LNCaP clone FGC (cell line): ENCODE data around the gene CENPX.
A peak's percentile ranks its signal among the peaks of the same experiment; 100 is the strongest.

ENCODE experiments used
- DNase-seq: peaks from one replicate; pipeline ENCODE4 v3.0.0-alpha.2; 2011; ENCODE audit warnings: low read depth
- H3K4me3 ChIP-seq: 2 replicates; pipeline ENCODE4 v1.5.1; 2011; ENCODE audit warnings: mild to moderate bottlenecking, low read depth, low read length, control low read depth
- TF ChIP-seq, protein P1 (sequence below): IDR thresholded peaks from 2 replicates; pipeline ENCODE4 v1.5.1; 2012; ENCODE audit warnings: mild to moderate bottlenecking; ENCODE audit not compliant: control insufficient read depth, insufficient read depth; ENCODE audit errors: extremely low read depth

The CENPX gene

DNA sequence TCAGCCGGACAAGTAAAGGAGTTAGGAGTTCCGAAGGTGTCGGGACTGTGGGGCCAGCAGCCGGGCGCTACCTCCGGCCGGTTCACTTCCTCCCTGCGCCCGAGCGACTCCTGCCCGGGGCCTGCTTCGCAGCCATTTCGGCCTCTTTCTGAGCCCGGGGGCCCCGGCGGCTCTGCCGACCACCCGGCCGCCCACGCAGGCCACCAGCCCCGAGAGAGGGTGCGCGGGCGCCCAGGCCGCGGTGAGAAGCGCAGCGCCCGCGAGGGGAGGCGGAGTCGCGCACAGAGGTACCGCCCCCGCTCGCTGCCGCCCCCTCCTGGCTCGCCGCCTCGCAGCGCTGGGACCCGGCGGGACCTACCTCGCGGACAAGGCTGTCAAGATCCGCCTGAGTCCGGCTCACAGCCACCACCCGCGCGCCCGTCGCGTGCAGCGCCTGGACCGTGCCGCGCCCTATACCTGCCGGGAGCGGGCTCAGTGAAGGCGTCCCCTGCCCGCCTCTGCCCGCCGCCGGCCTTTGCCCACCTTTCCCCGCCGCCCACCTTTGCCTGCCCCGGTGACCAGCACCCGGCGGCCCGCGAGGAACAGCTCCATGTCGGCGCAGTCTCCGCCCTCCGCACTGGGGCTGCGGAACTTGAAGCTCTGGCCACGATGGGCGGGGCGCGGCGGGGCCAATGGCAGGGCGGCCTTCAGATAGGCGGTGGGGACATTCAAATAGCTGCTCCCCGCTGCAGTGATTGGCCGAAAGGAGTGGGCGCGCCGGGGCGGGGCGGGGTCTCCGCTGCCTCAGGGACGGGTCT, 14.6 kb upstream of the CENPX start, which contains the start of gene DCXR:
Gene DCXR (minus strand): TSS at position 606 of the 797 bp plus-strand sequence. CDS start 15 bp downstream, at position 591.
- TF ChIP-seq, protein P1, sequence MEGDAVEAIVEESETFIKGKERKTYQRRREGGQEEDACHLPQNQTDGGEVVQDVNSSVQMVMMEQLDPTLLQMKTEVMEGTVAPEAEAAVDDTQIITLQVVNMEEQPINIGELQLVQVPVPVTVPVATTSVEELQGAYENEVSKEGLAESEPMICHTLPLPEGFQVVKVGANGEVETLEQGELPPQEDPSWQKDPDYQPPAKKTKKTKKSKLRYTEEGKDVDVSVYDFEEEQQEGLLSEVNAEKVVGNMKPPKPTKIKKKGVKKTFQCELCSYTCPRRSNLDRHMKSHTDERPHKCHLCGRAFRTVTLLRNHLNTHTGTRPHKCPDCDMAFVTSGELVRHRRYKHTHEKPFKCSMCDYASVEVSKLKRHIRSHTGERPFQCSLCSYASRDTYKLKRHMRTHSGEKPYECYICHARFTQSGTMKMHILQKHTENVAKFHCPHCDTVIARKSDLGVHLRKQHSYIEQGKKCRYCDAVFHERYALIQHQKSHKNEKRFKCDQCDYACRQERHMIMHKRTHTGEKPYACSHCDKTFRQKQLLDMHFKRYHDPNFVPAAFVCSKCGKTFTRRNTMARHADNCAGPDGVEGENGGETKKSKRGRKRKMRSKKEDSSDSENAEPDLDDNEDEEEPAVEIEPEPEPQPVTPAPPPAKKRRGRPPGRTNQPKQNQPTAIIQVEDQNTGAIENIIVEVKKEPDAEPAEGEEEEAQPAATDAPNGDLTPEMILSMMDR = peak; percentile 91
- DNase-seq = peak; percentile 87
- H3K4me3 ChIP-seq = peak within 1 kb of the TSS; percentile 87

DNA sequence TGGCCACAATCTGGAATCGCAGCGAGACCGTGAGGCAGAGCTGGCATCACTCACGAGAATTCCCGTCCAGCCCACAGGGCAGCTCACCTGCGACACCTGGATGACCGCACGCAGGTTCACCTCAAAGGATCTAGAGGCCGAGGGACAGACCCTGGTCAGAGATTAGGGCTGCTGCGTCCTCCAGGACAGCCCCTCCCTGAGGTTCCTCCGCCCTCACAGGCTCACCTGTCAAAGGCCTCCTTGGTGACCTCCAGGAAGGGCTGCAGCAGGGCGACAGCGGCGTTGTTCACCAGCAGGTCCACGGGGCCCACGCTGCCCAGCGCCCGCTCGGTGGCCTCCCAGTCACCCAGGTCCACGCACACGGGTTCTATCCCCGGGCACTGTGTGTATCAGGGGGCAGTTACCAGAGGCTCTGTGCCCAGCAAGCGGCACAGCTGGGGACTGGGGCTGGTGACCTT, 14.0 kb upstream of the CENPX start:
- TF ChIP-seq, protein P1 = peak; percentile 21; the same call in 1 of the 2 replicates
- H3K4me3 ChIP-seq = peak overlapping the region; percentile 87
- DNase-seq = no peak

DNA sequence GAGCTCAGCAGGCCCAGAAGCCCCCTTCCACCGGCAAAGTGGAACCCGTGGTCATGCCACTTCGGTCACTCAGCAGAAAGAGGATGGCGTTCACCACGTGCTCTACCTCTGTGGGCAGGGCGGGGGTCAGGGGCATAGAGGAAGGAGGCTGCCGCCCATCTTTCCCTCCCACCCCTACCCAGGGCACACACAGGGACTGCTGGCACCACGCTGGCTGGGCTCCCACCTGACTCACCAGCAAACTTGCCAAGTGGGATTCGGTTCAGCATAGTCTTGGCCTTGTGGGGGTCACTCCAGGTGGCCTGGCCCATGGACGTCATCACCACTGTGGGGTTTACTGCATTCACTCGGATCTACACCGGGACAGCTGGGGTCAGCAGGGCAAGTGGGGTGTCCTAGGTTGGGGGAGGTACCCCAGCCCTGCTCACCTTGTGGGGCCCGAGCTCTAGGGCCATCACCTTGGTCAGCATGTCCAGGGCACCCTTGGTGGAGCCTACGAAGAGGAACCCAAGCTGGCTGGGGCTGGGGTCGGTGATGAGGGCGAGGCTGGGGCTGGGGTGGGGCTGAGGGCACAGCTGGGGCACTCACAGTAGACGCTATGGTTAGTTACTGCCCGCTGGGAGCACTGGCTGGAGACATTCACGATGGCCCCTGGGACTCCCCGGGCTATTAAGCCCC, 13.4 kb upstream of the CENPX start:
- peak overlapping the region; percentile 87 for H3K4me3 ChIP-seq
- TF ChIP-seq, protein P1 = no peak
- no peak for DNase-seq

DNA sequence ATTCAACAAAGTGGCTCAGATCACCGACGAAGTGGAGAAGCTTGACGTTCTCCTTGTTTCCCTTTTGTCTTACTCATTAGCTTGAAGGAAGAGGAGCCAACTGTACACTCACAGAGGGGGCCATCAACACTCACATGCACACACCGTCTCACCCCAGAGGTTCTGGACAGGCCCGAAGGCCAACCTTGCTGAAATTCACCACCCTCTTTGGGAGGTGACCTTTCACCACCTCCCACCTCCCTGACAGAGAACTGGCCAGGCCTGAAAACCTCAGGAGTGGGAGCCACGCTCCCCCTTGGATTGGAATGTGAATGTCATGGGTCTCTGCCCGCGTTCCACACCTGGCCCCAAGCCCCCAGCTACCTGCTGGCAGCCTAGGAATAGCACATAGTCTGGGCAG, 12.8 kb upstream of the CENPX start:
- TF ChIP-seq, protein P1 = no peak
- no peak overlapping the region for H3K4me3 ChIP-seq
- no peak for DNase-seq

DNA sequence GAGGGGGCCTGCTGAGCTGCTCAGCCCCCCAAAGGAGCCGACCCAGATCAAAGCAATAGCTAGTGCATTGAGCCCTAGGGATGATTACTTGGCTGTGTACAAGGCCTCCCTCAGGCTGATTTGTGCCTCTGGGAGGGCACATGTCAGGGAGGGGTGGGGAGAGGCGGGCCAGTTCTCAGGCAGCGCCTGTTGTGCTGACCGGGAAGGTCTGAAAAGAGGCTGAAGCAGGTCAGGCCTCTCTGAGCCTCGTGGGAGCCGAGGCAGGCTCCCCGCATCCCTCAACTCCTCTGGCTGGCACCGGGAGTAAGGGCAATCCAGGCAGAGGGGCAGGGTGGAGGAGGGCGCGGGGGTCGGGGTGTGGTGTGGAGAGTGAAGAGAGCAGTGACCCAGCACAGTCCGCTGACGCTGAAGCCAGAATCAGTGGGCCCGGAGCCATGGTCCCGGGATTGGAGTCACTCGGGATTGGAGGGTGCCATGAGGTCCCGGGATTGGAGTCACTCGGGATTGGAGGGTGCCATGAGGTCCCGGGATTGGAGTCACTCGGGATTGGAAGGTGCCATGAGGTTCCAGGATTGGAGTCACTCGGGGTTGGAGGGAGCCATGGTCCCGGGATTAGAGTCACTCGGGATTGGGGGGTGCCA, 11.8 kb upstream of the CENPX start:
- TF ChIP-seq, protein P1 = no peak
- H3K4me3 ChIP-seq = no peak overlapping the region
- DNase-seq = no peak

DNA sequence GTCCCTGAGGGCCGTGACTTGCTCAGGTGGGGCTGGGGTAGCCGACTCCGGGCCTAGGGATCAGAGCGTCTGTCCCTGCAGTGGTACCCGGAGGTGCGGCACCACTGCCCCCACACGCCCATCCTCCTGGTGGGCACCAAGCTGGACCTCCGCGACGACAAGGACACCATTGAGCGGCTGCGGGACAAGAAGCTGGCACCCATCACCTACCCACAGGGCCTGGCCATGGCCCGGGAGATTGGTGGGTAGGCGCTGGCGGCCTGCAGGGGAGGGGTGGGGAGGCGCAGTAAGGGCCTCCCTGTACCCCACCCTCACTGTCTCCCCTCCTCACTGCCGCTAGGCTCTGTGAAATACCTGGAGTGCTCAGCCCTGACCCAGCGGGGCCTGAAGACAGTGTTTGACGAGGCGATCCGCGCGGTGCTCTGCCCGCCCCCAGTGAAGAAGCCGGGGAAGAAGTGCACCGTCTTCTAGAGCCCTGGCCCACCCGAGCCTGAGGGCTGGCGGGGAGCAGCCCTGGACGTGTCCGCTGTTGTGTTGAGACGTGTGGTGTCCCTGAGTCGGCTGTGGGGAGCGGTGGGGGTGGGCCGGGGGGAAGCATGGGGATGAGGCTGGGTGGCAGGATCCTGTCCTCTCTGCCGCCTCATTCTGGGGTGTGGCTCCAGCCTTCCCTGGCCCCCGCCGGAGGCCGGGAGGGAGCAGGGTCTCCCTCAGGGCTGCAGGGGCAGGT, 10.8 kb upstream of the CENPX start:
- H3K4me3 ChIP-seq = no peak overlapping the region
- no peak for DNase-seq
- TF ChIP-seq, protein P1 = no peak
